ENCODE data around the gene PSME2. TPM values are rescaled to one million over a fixed set of nuclear protein-coding genes. Genes with fewer than 3 reads are reported as not detected.

Gene PSME2
- polyA plus RNA-seq, 2 of the 4 experiments (the other 2 are of a cell fraction): 137 to 144 TPM

DNA sequence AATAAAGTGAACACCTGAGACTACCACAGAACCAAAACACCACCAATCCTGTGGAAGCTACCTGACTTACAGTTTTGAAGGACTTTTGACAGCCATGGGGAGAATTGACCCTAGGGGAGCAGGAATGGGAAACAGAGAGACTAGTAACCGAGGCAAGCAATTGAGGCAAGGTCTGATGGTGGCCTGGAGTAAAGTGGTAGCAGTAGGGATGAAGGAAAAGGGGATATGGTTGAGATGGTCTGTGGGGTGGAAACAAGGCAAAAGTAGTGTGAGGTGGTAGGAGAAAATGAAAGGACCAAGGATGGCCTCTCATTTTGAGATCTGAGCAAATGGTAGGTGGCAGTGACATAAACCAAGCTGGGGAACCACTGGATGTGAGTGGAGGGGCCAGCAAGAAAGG is 10.4 kb upstream of the PSME2 start:
- DNase-seq (ENCODE audit: low read depth in 1 of 2, low spot score in 1 of 2): no peak
- no peak for ATAC-seq
- H3K4me1 ChIP-seq: peaks cover 20% of the 10 kb centered on the region
- H3K4me2 ChIP-seq: no peak overlapping the region
- H3K27ac ChIP-seq: no peak overlapping the region
- WGBS (ENCODE audit: missing lambda C conversion rate): 93% methylated on average over 1 of the region's 1 CpG
- CTCF ChIA-PET: interaction anchor here (0.9 to 4.3 kb wide), 3 partner anchors 11 to 48 kb away, joined by 3 to 15 read pairs (median 3); partner anchors contain the start of gene PSME2
- no peak for FAIRE-seq
- no peaks in the 10 kb centered on the region for H3K9me3 ChIP-seq
- no peak overlapping the region for H3K4me3 ChIP-seq
- TF ChIP-seq MAFK (IDR thresholded peaks at IDR 0.05; ENCODE audit: partially characterized antibody): no peak
- TF ChIP-seq, protein P1, sequence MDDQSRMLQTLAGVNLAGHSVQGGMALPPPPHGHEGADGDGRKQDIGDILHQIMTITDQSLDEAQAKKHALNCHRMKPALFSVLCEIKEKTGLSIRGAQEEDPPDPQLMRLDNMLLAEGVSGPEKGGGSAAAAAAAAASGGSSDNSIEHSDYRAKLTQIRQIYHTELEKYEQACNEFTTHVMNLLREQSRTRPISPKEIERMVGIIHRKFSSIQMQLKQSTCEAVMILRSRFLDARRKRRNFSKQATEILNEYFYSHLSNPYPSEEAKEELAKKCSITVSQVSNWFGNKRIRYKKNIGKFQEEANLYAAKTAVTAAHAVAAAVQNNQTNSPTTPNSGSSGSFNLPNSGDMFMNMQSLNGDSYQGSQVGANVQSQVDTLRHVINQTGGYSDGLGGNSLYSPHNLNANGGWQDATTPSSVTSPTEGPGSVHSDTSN (IDR thresholded peaks at IDR 0.05): no peak
- no peak for TF ChIP-seq FOSB (CRISPR knock-in tag; IDR thresholded peaks at IDR 0.05)
- TF ChIP-seq CHD2 (IDR thresholded peaks at IDR 0.05; ENCODE audit: low read length, partially characterized antibody): no peak
- TF ChIP-seq, protein P2, sequence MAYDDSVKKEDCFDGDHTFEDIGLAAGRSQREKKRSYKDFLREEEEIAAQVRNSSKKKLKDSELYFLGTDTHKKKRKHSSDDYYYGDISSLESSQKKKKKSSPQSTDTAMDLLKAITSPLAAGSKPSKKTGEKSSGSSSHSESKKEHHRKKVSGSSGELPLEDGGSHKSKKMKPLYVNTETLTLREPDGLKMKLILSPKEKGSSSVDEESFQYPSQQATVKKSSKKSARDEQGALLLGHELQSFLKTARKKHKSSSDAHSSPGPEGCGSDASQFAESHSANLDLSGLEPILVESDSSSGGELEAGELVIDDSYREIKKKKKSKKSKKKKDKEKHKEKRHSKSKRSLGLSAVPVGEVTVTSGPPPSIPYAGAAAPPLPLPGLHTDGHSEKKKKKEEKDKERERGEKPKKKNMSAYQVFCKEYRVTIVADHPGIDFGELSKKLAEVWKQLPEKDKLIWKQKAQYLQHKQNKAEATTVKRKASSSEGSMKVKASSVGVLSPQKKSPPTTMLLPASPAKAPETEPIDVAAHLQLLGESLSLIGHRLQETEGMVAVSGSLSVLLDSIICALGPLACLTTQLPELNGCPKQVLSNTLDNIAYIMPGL (CRISPR knock-in tag; IDR thresholded peaks at IDR 0.05; ENCODE audit: borderline replicate concordance): no peak
- TF ChIP-seq, protein P3, sequence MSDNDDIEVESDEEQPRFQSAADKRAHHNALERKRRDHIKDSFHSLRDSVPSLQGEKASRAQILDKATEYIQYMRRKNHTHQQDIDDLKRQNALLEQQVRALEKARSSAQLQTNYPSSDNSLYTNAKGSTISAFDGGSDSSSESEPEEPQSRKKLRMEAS (IDR thresholded peaks at IDR 0.05): no peak
- no peak for TF ChIP-seq TP53 (CRISPR knock-in tag; IDR thresholded peaks at IDR 0.05)
- TF ChIP-seq NR3C1 (IDR thresholded peaks at IDR 0.05): no peak
- TF ChIP-seq EP300 (IDR thresholded peaks at IDR 0.05): no peak
- TF ChIP-seq EHMT2 (IDR thresholded peaks at IDR 0.05; ENCODE audit: low read depth): no peak
- no peak for TF ChIP-seq RFX5 (IDR thresholded peaks at IDR 0.05)
- no peak for TF ChIP-seq HOXB13 (CRISPR knock-in tag; IDR thresholded peaks at IDR 0.05; ENCODE audit: low read depth)
- no peak for TF ChIP-seq PHF8 (IDR thresholded peaks at IDR 0.05; ENCODE audit: borderline replicate concordance, low read depth)
- TF ChIP-seq RAD21 (conservative IDR thresholded peaks at IDR 0.05 in 1 of 2, IDR thresholded peaks at IDR 0.05 in 1 of 2): no peak
- TF ChIP-seq, protein P4, sequence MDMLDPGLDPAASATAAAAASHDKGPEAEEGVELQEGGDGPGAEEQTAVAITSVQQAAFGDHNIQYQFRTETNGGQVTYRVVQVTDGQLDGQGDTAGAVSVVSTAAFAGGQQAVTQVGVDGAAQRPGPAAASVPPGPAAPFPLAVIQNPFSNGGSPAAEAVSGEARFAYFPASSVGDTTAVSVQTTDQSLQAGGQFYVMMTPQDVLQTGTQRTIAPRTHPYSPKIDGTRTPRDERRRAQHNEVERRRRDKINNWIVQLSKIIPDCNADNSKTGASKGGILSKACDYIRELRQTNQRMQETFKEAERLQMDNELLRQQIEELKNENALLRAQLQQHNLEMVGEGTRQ (IDR thresholded peaks at IDR 0.05): no peak
- no peak for TF ChIP-seq ZNF302 (CRISPR knock-in tag; IDR thresholded peaks at IDR 0.05)
- no peak for TF ChIP-seq KDM5A (IDR thresholded peaks at IDR 0.05)
- POLR2A ChIA-PET: interaction anchor here (0.9 kb wide), 1 partner anchor 10 kb away, joined by 3 read pairs; the partner anchor contains the start of gene PSME2

DNA sequence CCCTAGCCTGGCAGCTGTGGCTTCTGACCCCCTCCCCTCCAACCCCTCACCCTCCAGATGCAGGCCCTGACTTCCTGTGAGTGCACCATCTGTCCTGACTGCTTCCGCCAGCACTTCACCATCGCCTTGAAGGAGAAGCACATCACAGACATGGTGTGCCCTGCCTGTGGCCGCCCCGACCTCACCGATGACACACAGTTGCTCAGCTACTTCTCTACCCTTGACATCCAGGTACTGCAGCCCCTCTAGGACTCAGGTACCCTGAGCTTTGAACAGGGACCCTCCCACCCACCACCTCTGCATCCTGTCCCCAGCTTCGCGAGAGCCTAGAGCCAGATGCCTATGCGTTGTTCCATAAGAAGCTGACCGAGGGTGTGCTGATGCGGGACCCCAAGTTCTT is 8.7 kb upstream of the PSME2 start:
- Histone ChIP-seq H3K27ac (no peak overlapping the region), H3K9me3 (no peaks in the 10 kb centered on the region), H3K4me1 (peaks cover 5% of the 10 kb centered on the region; the same call in 2 of the 3 replicates), H3K4me3 (no peak overlapping the region), H3K4me2 (no peak overlapping the region)
- POLR2A ChIA-PET: interaction anchor here (0.7 kb wide), 1 partner anchor 14 kb away, joined by 3 read pairs; the partner anchor contains the start of gene EMC9
- CTCF ChIA-PET: interaction anchor here (0.6 to 4.3 kb wide), 10 partner anchors 8 to 97 kb away, joined by 3 to 15 read pairs (median 3); partner anchors contain the start of genes PSME2 and RNF31
- WGBS (ENCODE audit: missing lambda C conversion rate): 100% methylated on average over 10 of the region's 10 CpGs
- DNase-seq (ENCODE audit: low read depth in 1 of 2, low spot score in 1 of 2) (no peak), ATAC-seq (no peak), FAIRE-seq (no peak)
- no peak for TF ChIP-seq ZSCAN20 (CRISPR knock-in tag; IDR thresholded peaks at IDR 0.05)

DNA sequence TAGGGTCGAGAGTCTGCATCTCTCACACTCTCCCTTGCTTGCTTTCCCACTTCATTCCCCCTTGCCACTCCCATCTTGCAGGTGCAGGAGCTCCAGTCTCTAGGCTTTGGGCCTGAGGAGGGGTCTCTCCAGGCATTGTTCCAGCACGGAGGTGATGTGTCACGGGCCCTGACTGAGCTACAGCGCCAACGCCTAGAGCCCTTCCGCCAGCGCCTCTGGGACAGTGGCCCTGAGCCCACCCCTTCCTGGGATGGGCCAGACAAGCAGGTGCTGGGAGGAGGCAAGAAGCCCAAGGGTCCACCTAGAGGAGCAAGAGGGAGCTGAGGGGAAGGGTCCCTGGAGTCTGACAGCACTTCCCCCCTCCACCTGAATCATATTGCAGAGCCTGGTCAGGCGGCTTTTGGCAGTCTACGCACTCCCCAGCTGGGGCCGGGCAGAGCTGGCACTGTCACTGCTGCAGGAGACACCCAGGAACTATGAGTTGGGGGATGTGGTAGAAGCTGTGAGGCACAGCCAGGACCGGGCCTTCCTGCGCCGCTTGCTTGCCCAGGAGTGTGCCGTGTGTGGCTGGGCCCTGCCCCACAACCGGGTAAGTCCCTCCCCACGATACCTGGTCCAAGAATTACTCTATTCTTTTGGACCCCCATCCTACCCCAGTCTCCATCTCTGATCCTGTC is 5.1 kb upstream of the PSME2 start:
- no peak overlapping the region for H3K4me3 ChIP-seq
- FAIRE-seq (no peak), DNase-seq (ENCODE audit: low read depth in 1 of 2, low spot score in 1 of 2) (no peak), ATAC-seq (no peak)
- no peak overlapping the region for H3K4me2 ChIP-seq
- no peak overlapping the region for H3K27ac ChIP-seq
- no peak for TF ChIP-seq RNF2 (IDR thresholded peaks at IDR 0.05; ENCODE audit: borderline replicate concordance, low read depth)
- TF ChIP-seq HEYL (CRISPR knock-in tag; IDR thresholded peaks at IDR 0.05): no peak
- TF ChIP-seq, protein P5, sequence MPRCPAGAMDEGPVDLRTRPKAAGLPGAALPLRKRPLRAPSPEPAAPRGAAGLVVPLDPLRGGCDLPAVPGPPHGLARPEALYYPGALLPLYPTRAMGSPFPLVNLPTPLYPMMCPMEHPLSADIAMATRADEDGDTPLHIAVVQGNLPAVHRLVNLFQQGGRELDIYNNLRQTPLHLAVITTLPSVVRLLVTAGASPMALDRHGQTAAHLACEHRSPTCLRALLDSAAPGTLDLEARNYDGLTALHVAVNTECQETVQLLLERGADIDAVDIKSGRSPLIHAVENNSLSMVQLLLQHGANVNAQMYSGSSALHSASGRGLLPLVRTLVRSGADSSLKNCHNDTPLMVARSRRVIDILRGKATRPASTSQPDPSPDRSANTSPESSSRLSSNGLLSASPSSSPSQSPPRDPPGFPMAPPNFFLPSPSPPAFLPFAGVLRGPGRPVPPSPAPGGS (IDR thresholded peaks at IDR 0.05): no peak
- no peak for TF ChIP-seq ZFP36 (IDR thresholded peaks at IDR 0.05; ENCODE audit: borderline replicate concordance, partially characterized antibody)
- TF ChIP-seq ZSCAN20 (CRISPR knock-in tag; IDR thresholded peaks at IDR 0.05): no peak
- TF ChIP-seq JUNB (IDR thresholded peaks at IDR 0.05): no peak
- TF ChIP-seq KDM5A (IDR thresholded peaks at IDR 0.05): no peak
- TF ChIP-seq, protein P4 (IDR thresholded peaks at IDR 0.05): no peak
- no peak for TF ChIP-seq ESRRA (IDR thresholded peaks at IDR 0.05; ENCODE audit: borderline replicate concordance, low read length)
- TF ChIP-seq, protein P6, sequence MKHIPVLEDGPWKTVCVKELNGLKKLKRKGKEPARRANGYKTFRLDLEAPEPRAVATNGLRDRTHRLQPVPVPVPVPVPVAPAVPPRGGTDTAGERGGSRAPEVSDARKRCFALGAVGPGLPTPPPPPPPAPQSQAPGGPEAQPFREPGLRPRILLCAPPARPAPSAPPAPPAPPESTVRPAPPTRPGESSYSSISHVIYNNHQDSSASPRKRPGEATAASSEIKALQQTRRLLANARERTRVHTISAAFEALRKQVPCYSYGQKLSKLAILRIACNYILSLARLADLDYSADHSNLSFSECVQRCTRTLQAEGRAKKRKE (CRISPR knock-in tag; IDR thresholded peaks at IDR 0.05; ENCODE audit: low read depth): no peak
- POLR2A ChIA-PET: interaction anchor here (1.5 to 2.1 kb wide), 2 partner anchors 9 to 62 kb away, joined by 3 to 6 read pairs; partner anchors contain the start of genes CHMP4A and IRF9
- WGBS (ENCODE audit: missing lambda C conversion rate): 91% methylated on average over 12 of the region's 16 CpGs
- CTCF ChIA-PET: interaction anchor here (0.9 to 12.6 kb wide), 5 partner anchors 10 to 145 kb away, joined by 3 to 168 read pairs (median 3); partner anchors contain the start of genes EMC9 and IRF9
- H3K9me3 ChIP-seq: no peaks in the 10 kb centered on the region
- H3K4me1 ChIP-seq: peaks cover 6% of the 10 kb centered on the region; the same call in 2 of the 3 replicates
